HuH-7.5 (cell line): ENCODE measurements around the gene TREX2.

Experiments used
- DNase-seq: peaks from one replicate; pipeline ENCODE4 v3.0.0; 2011; ENCODE audit warnings: low spot score

Gene TREX2

GRCh38 chrX:153455571-153455970 lies 9.7 kb upstream of the TREX2 start:
- DNase-seq, result no peak

- DNase-seq, result no peak
Observed at GRCh38 chrX:153454901-153455550, 9.2 kb upstream of the TREX2 start.

DNA sequence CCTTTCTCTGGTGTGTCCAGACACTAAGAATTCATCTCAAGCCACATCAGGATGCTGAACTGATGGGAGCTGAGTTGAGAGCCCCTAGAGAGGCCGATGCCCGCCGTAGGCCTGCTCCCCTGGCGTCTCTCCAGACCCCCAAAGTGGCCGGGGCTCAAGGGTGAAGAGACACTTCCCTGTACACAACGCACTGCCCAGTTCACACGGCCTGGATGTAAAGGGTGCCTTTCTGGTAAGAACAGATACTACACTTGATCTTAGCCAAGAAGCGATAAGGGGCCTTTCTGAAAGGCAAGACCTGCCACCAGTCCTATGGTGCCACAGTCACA lies 5.1 kb upstream of the TREX2 start:
- no peak for DNase-seq

GRCh38 chrX:153450114-153450948 lies 4.5 kb upstream of the TREX2 start:
- no peak for DNase-seq

DNA sequence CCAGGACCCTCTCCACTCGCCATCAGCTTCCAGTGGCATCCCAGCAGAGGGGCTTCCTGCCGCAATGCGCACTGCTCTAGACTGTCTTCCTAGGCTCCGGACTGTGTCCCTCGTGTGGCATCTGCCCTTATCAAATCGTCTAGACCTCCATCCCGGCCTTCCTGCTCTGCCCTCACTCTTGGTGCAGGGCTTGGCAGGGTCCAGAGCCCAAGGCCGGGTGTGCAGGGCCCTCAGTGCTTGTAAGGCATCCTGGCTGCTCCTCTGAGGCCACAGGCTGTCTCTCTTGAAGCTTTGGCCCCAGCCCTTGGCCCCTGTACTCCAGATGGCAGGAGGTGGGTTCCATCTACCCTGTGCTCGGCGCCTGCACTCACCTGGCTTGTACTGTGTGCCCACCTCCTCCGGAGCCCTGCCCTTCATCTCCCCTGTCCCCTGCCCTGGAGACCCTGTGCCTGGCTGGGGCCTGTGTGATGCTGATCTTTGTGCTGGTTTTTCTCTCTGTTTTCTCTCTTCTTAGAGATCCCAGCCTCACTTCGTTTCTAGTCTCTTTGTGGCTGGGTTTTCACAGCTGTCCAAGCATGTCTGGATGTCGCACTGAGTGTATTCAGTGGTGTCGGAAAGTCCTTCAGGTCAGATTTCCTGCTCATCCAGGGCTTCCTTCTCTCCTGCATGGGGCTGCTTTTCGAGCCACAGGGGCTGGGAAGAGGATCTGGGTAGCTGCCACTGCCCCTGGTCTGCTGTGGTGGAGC lies 3.7 kb upstream of the TREX2 start:
- DNase-seq, result no peak

DNA sequence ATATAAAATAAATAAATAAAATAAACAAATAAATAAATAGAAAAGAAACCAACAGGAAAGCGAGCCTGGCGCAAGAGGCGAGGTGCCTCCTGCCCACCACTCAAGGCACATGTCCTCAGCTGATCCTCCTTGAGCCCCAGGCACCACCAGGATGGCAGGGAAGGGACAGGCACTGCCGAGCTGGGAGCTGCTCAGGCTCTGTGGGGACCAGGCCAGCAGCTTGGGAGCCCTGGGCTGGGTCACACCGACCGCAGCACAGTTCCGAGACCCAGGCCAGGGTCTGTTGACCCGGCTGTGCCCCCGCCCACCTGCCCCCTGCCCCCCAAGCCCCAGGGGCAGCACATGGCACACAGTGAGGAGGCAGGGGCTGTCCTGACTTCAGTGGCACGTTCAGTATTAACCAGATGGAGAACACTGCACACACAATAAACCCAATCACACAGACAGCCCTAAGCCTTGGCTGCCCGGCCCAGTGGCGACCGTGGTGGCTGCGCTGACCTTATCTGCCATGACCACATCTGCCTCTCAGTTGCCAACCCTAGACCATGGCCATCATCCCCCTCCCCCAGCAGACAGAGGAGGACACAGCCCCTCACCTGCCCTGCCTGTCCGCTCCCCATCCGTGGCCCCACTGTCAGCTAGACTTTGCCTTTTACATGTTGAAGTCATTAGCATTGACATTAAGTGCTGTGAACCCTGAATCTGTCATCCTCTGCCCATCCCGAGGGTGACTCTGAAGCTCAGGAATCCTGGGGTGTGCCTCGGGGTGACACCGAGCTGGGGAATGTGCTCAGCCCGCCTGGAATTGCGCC lies 2.9 kb upstream of the TREX2 start:
- no peak for DNase-seq

GRCh38 chrX:153447581-153447960 lies 1.7 kb upstream of the TREX2 start:
- DNase-seq, result no peak

- no peak for DNase-seq
Observed at GRCh38 chrX:153446950-153447580, 1.2 kb upstream of the TREX2 start.

DNA sequence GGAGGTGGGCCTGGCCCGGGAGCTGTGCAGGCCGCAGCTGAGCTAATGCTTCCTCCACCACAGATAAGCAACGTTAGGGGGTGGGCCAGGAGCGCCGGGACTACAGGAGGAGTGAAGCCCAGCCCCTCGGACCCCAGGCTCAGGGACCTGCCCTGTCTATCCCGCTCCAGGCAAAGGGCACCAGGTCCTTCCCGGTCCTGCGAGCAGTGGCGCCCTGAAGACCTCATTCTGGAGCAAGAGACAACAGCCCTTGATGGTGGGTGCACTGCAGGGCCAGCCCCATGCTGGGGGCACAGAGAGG lies 730 bp upstream of the TREX2 start:
- DNase-seq, result no peak

DNA sequence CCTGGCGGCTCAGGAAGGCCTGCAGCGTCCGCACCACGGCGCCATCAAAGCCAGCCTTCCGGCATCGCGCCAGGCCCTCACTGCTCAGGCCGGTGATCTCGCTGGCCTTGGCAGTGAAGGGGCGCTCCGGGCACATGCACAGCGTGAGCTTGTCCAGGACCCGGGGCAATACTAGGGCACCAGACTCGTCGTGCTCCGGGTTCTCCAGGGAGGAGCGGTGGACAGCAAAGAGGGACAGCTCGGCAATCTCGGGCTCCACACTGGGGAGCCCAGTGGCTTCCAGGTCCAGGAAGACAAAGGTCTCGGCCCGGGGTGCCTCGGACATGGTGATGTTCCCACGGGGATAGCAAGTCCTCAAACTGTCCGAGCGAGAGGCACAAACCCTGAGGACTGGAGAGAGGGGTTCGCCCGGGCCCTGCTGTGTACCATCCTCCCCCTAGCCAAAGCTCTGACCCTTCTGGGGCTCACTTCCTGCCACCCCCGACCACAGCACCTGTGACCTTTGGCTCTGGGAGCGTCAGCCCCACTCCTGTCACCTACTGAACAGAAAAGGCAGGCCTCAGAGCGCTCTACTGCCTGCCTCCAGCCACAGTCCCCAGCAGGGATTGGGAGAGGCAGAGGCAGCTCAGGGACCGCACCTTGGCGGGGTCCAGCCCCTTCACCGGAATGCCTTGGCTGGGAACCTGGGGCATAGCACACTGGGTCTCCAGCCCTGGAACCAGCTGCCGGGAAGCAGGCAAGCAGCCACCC lies 575 bp downstream of the TREX2 start:
- no peak for DNase-seq

DNA sequence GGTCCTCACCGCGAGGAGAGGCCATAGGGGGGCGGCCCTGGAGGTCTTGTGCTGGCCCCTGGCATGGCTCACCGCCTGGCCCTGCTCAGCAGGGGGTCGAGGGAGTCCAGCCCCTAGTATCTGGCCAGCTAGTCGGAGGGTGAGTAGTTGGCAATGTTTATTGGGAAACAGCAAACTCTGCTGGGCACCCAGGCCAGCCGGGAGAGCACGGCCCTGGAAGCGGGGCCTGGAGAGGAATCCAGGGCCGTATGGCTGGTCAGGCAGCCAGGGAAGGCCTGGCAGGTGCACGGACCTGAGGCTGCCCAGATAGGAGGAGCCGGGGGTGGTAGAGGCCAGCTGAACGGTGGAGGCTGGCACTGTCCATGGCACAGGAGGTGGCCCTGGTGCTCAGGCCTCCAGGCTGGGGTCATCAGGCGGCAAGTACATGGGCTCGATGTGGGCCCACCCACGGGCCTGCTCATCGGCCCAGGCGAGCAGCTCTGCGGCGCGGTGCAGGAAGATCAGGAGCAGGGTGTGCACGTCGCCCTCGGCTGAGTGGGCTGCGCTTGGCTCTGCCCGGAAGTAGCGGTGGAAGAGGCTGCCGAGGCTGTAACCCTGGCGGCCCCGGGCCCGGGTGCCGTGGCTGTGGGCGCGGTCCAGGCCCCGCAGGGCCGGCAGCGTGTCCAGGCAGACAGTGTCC lies 1.4 kb downstream of the TREX2 start:
- DNase-seq, result no peak

GRCh38 chrX:153443476-153444332 lies 2.2 kb downstream of the TREX2 start:
- DNase-seq, result peak; percentile 18

DNA sequence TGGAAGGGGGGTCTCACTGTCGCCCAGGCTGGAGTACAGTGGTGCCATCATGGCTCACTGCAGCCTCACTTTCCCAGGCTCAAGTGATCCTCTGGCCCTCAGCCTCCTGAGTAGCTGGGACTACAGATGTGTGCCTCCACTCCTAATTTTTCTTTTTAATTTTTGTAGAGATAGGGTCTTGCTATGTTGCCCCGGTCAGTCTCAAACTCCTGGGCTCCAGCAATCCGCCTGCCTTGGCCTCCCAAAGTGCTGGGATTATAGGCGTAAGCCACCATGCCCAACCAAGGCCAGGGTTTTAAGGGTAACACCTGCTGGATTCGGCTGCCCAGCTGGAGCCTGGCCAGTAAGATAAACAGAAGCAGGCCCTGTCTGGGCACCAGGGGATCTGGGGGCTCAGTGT lies 3.4 kb downstream of the TREX2 start:
- DNase-seq, result no peak

GRCh38 chrX:153441981-153442380 lies 3.9 kb downstream of the TREX2 start:
- no peak for DNase-seq

GRCh38 chrX:153441296-153441695 lies 4.6 kb downstream of the TREX2 start:
- no peak for DNase-seq

GRCh38 chrX:153440556-153441135 lies 5.2 kb downstream of the TREX2 start:
- DNase-seq, result no peak

- no peak for DNase-seq
Observed at GRCh38 chrX:153439977-153440376, 5.9 kb downstream of the TREX2 start.

GRCh38 chrX:153438532-153438931 lies 7.3 kb downstream of the TREX2 start:
- no peak for DNase-seq

GRCh38 chrX:153435845-153436244 lies 10.0 kb downstream of the TREX2 start:
- DNase-seq, result no peak
